Lung (tissue), 12 donors: ENCODE data around the gene FGF5. TPM values are rescaled to one million over a fixed set of nuclear protein-coding genes. Genes with fewer than 3 reads are reported as not detected.

ENCODE experiments used
- ATAC-seq: fragments of 200-7000 bp; cut with Tn5 transposase; one replicate; pipeline ENCODE4 v1.9.1; 2020; ENCODE audit warnings: moderate number of reproducible peaks; ENCODE audit not compliant: insufficient read depth, low FRiP score
- DNase-seq, 3 donors: peaks; one replicate each; pipeline ENCODE4 v3.0.0-alpha.2; 2013 to 2017
- H3K27ac ChIP-seq, 2 donors: one replicate each; pipeline ENCODE4 v1.5.1; 2013; ENCODE audit warnings: mild to moderate bottlenecking in 2 of 2, moderate library complexity in 2 of 2, control low read depth in 1 of 2, inconsistent platforms in 1 of 2, low read depth in 1 of 2, low read length in 1 of 2
- H3K27me3 ChIP-seq, 3 donors: one replicate each; pipeline ENCODE4 v1.5.1; 2013; ENCODE audit warnings: low read length in 2 of 3; ENCODE audit not compliant: control insufficient read depth in 3 of 3, insufficient read depth in 3 of 3
- H3K36me3 ChIP-seq, 4 donors: one replicate each; pipeline ENCODE4 v1.5.1; 2013; ENCODE audit warnings: low read length in 4 of 4, mild to moderate bottlenecking in 1 of 4, moderate library complexity in 1 of 4; ENCODE audit not compliant: control insufficient read depth in 4 of 4, insufficient read depth in 4 of 4
- H3K4me1 ChIP-seq, 5 donors: one replicate each; pipeline ENCODE4 v1.5.1; 2013; ENCODE audit warnings: low read length in 5 of 5, mild to moderate bottlenecking in 2 of 5, moderate library complexity in 1 of 5; ENCODE audit not compliant: control insufficient read depth in 5 of 5, insufficient read depth in 5 of 5
- H3K4me3 ChIP-seq: one replicate; pipeline ENCODE4 v1.5.1; 2013; ENCODE audit warnings: mild to moderate bottlenecking, control low read depth, moderate library complexity
- H3K9ac ChIP-seq, 2 donors: one replicate each; pipeline ENCODE4 v1.5.1; 2013; ENCODE audit warnings: low read length in 2 of 2, control low read depth in 1 of 2; ENCODE audit not compliant: insufficient read depth in 1 of 2
- H3K9me3 ChIP-seq, 4 donors: one replicate each; pipeline ENCODE4 v1.5.1; 2013; ENCODE audit warnings: low read length in 3 of 4, mild to moderate bottlenecking in 1 of 4, moderate library complexity in 1 of 4; ENCODE audit not compliant: control insufficient read depth in 4 of 4, insufficient read depth in 3 of 4
- CTCF ChIP-seq: IDR thresholded peaks from 2 replicates; pipeline ENCODE4 v1.5.1; 2012; ENCODE audit warnings: mild to moderate bottlenecking; ENCODE audit errors: control extremely low read depth, extremely low read depth
- WGBS, 2 donors: extraction: QIAGEN DNeasy Blood & Tissue Kit; methylation state at CpG; one replicate each; pipeline ENCODE4 v1.1.7; 2013; 5-methylcytosine and 5-hydroxymethylcytosine counted together
- polyA plus RNA-seq, 2 donors: library from polyadenylated mRNA; stranded (reverse); fragments of 200-250 nt; gene quantifications; one replicate each; pipeline ENCODE4 v1.2.1, GENCODE V29; 2013
- total RNA-seq, 2 donors: library from RNA; depleted of rRNA in 1 of 2; stranded (reverse); fragments of >200 nt in 1 of 2; gene quantifications; one replicate each; pipeline ENCODE4 v1.2.1, GENCODE V29; 2014 to 2021
- donor health status: control.
- donor health status: control.
- donor health status: Bipolar disorder and iron deficiency.
- donor health status: healthy.
- donor health status: DM: yes; HTN: yes; CAD: no.

Gene FGF5
- total and polyA plus RNA-seq, 4 donors: 0.18 TPM; not detected in 3

GRCh38 chr4:80221161-80221560 is 45.3 kb upstream of the FGF5 start:
- Histone ChIP-seq H3K9me3 (no peaks in the 10 kb centered on the region), H3K27ac (no peak overlapping the region), H3K36me3 (no peaks in the 10 kb centered on the region), H3K4me1 (no peaks in the 10 kb centered on the region), H3K27me3 (peaks cover 0 to 23% (median 21%) of the 10 kb centered on the region in 3 donors), H3K4me3 (no peak overlapping the region), H3K9ac (no peak overlapping the region)
- no peak for TF ChIP-seq CTCF
- ATAC-seq: no peak
- DNase-seq: no peak

- H3K4me1 ChIP-seq: no peaks in the 10 kb centered on the region
- no peak overlapping the region for H3K27ac ChIP-seq
- ATAC-seq: no peak
- no peaks in the 10 kb centered on the region for H3K36me3 ChIP-seq
- no peaks in the 10 kb centered on the region for H3K9me3 ChIP-seq
- H3K4me3 ChIP-seq: no peak overlapping the region
- H3K9ac ChIP-seq: no peak overlapping the region
- DNase-seq: no peak
- TF ChIP-seq CTCF: no peak
- 62 to 70% methylated on average over 2 of the region's 2 CpGs for WGBS, 2 donors
- H3K27me3 ChIP-seq: peaks cover 0 to 11% (median 8%) of the 10 kb centered on the region in 3 donors
These were observed 40.9 kb upstream of the FGF5 start for GRCh38 chr4:80225595-80225994.

- no peak overlapping the region for H3K4me3 ChIP-seq
- H3K4me1 ChIP-seq: no peaks in the 10 kb centered on the region
- TF ChIP-seq CTCF: no peak
- H3K9ac ChIP-seq: no peak overlapping the region
- no peaks in the 10 kb centered on the region for H3K9me3 ChIP-seq
- H3K27me3 ChIP-seq: peaks cover 0 to 11% (median 8%) of the 10 kb centered on the region in 3 donors
- ATAC-seq (no peak), DNase-seq (peak in 1 of 3 donors; percentile 25)
- WGBS, 2 donors: 35 to 39% methylated on average over 2 of the region's 2 CpGs
- H3K36me3 ChIP-seq: no peaks in the 10 kb centered on the region
- no peak overlapping the region for H3K27ac ChIP-seq
These were observed 40.4 kb upstream of the FGF5 start for GRCh38 chr4:80226094-80226493.

GRCh38 chr4:80228460-80228859 is 38.0 kb upstream of the FGF5 start:
- no peak for ATAC-seq
- no peaks in the 10 kb centered on the region for H3K9me3 ChIP-seq
- no peak for TF ChIP-seq CTCF
- H3K9ac ChIP-seq: no peak overlapping the region
- H3K4me1 ChIP-seq: no peaks in the 10 kb centered on the region
- no peak for DNase-seq
- H3K27me3 ChIP-seq: peaks cover 0 to 11% (median 8%) of the 10 kb centered on the region in 3 donors
- H3K36me3 ChIP-seq: no peaks in the 10 kb centered on the region
- no peak overlapping the region for H3K4me3 ChIP-seq
- no peak overlapping the region for H3K27ac ChIP-seq
